ENCODE data around the gene DERL3.
"Not testable (repeated sequence)": the region's sequence is repeated elsewhere in the genome, so short reads cannot be mapped to it uniquely, and the experiment has no call there.

The DERL3 gene

DNA sequence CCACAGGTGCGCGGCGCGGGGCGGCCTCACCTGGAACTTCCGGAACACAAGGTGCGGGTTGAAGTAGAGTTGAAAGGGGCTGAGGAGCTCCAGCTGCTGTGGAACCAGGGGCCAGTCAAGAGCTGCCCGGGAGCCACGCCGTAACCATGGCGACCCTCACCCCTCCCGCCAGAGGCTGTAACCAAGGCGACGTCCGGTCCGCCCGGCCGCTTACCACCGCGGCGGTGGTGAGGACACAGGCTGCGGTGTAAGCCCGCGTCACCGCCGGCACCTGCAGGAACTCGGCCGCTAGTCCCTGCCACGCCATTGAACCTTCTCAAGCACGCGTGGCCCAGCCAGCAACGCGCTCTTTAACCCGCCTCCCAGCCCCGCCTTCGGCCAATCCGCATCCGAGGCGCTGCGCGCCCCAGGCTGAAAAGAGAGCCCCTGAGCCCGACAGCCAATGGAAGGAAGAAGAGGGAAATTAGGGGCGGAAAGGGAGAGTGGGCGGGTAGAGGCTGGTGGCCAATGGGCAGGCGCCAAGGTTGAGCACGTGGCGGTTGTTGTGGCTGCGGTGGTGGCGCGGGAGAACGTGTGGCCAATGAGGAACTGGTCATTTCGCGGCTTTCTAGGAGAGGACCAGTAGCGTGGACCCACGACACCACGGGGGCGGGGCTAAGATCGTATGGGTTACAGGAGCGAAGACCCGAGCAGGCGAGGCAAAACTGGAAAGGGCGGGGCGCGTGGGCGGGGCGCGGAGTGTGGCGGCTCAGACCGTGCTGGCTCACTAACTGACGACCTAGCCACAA lies at the start of gene DERL3:
Gene DERL3, minus strand, starts transcription at position 326 of the 788 bp plus-strand sequence. Its CDS starts 19 bp downstream, at position 307.
- in situ Hi-C loops (cut with MboI; ENCODE audit: low sequenced_read_pairs) = no loop called here

DNA sequence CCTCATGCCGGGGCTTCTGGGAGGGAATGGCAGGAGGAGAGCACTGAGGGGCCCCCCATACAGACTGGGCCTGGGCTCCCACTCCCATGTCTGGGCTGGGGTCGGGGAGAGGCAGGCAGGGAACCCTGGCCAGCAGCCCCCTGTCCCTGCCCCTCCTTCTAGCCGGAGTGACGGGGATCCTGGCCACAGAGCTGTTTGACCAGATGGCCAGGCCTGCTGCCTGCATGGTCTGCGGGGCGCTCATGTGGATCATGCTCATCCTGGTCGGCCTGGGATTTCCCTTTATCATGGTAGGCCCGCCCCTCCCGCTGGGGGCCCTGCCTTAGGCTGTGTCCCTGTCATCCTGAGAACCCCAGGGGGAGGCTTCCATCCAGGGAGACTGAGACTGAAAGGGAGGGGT lies 45.3 kb upstream of the DERL3 start:
- in situ Hi-C loops (cut with MboI; ENCODE audit: low sequenced_read_pairs) = no loop called here

DNA sequence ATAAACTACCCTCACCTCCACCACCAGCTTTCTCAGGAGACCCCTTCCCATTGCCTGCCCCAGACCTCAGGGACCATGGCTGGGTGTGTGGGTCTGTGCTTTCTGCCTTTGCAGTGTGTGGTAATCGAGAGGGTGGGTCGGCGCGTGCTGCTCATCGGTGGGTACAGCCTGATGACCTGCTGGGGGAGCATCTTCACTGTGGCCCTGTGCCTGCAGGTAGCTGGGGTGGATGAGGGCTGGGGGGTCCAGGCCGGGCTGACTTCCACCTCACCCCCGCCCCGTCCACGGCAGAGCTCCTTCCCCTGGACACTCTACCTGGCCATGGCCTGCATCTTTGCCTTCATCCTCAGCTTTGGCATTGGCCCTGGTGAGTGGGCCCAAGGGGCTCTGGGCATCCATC lies 44.9 kb upstream of the DERL3 start:
- in situ Hi-C loops (cut with MboI; ENCODE audit: low sequenced_read_pairs) = no loop called here

DNA sequence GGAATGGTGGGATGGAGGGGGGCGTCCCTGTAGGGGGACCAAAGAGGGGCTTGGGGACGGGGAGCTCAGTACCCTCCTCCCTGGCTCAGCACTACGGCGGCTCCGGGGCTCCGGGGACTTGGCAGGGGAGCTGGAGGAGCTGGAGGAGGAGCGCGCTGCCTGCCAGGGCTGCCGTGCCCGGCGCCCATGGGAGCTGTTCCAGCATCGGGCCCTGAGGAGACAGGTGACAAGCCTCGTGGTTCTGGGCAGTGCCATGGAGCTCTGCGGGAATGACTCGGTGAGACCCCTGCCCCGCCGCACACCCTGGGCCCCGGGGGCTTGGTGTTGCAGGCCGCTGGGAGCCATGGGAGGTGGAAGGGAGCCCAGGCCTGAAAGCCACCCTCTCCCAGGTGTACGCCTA lies 43.6 kb upstream of the DERL3 start:
- in situ Hi-C loops (cut with MboI; ENCODE audit: low sequenced_read_pairs) = no loop called here

DNA sequence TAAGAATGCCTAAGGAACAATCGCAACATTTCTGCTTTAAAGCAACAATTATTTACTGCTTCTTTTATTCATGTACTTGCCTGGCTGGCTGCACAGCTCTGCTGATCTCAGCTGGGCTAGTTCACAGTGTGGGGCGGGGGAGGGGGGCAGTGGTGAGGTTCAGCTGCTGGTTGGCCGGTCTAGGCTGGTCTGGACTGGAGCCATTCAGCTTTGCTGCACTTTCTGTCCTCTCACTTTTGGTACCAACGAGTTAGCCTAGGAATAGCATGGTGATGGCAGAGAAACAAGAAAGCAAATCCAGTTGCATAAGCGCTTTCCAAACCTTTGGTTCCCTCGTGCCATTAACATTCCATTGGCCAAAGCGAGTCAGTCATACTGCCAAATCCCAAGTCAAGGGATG lies 39.4 kb upstream of the DERL3 start:
- in situ Hi-C loops (cut with MboI; ENCODE audit: low sequenced_read_pairs) = no loop called here

DNA sequence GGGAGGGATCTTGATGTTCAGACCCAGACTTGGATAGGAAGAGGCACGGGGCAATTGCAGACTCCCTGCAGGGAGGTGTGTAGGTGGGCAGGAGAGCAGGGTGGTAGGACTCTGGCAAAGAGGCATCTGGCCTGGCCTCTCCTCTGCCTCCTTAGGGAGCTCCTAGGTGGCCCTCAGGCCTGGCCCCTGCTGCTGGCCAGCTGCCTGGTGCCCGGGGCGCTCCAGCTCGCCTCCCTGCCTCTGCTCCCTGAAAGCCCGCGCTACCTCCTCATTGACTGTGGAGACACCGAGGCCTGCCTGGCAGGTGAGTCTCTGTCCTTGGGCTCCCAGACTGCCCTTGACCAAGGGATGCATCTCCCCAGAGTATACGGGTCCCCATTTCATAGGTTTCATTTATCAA lies 38.8 kb upstream of the DERL3 start:
- in situ Hi-C loops (cut with MboI; ENCODE audit: low sequenced_read_pairs) = no loop called here

DNA sequence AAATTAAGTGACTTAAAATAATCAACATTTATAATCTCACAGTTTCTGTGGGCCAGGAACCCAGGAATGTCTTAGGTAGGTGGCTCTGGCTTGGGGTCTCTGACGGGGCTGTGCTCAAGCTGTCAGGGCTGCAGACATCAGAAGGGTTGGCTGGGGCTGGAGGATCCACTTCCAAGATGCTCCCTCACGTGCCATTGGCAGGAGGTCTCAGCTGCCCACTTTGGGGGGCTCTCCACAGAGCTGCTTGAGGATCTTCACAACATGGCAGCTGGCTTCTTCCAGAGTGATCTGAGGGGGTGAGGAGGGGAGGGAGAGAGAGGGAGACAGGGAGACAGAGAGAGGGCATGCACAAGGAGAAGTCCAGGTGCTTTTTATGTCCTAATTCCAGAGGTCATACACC lies 37.0 kb upstream of the DERL3 start:
- in situ Hi-C loops (cut with MboI; ENCODE audit: low sequenced_read_pairs) = no loop called here

DNA sequence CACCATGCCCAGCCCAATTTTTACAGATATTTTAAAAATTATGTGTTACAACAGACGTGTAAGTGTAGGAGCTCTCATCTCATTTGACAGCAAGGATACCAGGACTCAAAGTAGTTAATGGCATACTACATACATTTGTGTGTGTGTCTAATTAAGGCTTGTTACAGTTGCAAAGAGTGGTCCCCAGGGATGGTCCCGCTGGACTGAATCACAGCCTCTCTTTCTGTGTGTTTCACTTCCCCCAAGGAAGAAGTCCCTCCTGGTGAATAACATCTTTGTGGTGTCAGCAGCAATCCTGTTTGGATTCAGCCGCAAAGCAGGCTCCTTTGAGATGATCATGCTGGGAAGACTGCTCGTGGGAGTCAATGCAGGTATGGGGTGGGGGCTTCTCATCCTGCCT lies 36.1 kb upstream of the DERL3 start:
- in situ Hi-C loops (cut with MboI; ENCODE audit: low sequenced_read_pairs) = no loop called here

DNA sequence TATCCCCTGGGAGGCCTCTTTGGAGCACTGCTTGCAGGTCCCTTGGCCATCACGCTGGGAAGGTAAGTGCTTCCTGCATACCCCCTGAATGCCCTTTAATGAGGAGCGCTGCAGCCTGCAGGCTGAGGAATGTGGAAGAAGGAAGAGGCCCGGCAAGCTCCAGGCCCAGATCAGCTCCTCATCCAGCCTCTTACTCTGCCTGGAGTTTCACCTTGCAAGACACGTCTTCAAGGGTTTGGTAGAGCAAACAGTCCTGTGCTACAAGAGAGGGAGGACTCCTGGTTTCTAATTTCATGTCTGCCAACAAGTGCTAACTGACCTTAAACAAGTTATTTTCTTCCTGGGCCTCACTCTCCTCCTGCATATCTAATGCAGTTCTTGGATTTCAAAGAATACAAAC lies 29.8 kb upstream of the DERL3 start:
- in situ Hi-C loops (cut with MboI; ENCODE audit: low sequenced_read_pairs) = no loop called here

DNA sequence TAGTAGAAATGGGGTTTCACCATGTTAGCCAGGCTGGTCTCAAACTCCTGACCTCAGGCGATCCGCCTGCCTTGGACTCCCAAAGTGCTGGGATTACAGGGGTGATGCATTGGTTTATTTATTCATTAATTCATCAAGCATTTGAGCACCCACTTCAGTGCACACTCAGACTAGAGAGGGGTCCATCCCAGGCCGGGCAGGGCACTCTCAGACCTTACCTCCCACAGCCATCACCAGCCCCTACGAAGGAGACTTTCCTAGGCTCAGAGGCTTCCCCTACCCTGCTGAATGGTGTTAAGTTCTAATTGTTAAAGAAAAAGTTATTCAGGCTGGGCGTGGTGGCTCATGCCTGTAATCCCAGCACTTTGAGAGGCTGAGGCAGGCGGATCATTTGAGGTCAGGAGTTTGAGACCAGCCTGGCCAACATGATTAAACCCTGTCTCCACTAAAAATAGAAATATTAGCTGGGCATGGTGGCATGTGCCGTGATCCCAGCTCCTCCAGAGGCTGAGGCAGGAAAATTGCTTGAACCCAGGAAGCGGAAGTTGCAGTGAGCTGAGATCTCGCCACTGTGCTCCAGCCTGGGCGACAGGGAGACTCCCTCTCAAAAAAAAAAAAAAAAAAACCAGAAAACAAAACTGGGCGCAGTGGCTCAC lies 25.8 kb upstream of the DERL3 start:
- in situ Hi-C loops (cut with MboI; ENCODE audit: low sequenced_read_pairs) = not testable (repeated sequence)

DNA sequence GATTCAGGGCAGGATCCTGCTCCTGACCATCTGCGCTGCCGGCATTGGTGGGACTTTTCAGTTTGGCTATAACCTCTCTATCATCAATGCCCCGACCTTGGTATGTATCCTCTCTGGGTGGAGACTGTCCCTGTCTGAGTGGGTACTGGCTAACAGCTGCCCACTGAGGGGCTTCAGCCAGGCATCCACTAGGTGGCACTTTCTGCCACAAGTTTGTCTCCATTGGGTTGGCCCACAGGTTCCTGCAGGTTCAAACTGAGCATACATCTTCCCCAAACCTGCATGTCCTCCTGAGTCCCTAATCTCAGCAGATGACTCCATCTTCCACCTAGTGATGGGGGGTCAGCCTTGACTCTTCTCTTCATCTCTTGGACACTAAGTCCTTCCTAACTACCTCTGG lies 23.3 kb upstream of the DERL3 start:
- in situ Hi-C loops (cut with MboI; ENCODE audit: low sequenced_read_pairs) = no loop called here

DNA sequence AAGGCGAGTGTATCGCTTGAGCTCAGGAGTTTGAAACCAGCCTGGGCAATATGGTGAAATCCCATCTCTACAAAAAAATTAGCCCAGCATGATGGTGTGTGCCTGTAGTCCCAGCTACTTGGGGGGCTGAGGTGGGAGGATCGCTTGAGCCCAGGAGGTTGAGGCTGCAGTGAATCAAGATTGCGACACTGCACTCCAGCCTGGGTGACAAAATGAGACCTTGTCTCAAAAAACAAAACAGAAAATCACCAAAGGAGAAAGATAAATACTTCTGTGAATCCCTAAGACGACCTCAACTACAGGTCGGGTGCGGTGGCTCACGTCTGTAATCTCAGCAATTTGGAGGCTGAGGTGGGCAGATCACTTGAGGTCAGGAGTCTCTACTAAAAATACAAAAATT lies 21.4 kb upstream of the DERL3 start:
- in situ Hi-C loops (cut with MboI; ENCODE audit: low sequenced_read_pairs) = not testable (repeated sequence)

DNA sequence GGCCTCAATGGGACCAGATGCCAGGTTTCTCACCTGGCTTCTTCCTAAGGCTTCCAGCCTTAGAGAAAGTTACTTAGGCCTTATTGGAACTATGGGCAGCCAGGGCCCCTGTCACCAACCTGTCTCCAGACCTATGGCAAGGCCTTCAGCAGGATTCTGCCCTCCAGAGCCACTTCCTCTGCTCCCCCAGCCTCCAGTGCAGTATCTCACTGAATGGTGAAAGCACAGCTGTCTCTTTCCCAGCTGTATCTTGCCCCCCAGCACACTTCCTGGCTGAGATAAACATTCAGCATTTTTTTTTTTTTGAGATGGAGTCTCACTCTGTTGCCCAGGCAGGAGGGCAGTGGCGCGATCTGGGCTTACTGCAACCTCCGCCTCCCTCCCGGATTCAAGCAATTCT lies 20.4 kb upstream of the DERL3 start:
- in situ Hi-C loops (cut with MboI; ENCODE audit: low sequenced_read_pairs) = no loop called here

DNA sequence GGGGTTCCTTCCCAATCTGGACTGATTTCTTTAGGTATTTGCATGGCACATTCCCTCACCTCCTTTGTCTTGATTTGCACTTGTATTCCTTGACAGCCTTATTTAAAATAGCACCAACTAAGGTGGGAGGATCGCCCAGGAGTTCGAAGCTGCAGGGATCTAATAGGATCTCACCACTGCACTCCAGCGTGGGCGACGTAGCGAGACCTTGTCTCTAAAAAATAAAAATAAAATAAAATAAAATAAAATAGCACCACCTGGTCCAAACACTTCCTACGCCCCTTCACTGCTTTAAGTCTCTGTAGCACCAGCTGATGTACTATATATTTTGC lies 19.6 kb upstream of the DERL3 start:
- in situ Hi-C loops (cut with MboI; ENCODE audit: low sequenced_read_pairs) = no loop called here

DNA sequence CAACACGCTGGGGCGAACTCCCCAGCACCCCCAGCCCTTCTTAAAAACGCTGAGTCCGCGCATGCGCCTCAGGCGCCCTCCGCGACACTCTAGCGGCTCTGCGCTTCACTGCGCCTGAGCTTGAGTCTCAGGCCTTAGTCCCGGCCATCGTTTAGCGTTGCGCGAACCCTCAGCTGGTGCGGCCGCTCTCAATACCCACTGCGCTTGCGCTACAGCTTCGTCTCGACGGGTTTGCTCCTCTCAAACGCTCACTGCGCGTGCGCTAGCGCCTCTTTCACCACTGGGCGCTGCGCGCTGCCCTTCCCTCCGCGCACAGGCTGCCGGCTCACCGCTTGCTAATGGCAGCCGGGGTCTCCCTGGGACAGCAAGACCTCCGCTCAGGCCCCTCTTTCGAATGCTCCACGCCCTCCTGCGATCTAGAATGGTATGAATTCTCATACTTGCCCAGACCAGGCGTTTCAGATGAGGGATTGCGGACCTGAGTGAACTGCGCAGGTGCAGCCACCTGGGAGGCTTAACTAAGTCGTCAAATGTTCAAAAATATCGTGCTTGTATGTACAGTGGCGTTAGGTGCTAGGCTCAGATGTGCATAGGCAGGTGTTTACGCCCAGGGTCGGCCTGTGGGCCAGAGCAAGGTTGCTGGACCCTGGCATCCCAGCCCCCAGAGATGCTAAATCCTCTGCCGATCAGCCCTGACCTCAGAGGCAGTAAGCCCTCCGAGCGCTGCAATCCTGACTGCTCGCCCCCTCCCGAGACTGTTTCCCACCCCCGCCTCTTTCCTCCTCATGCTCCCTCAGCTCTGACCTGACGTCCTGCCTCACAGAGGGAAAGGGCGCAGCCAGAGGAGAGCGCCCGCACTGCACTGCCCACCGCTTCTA lies 19.0 kb upstream of the DERL3 start, which contains the start of gene SLC2A11:
Gene SLC2A11, plus strand, starts transcription at position 270 of the 878 bp plus-strand sequence. Its CDS starts 125 bp downstream, at position 395.
- in situ Hi-C loops (cut with MboI; ENCODE audit: low sequenced_read_pairs) = no loop called here

DNA sequence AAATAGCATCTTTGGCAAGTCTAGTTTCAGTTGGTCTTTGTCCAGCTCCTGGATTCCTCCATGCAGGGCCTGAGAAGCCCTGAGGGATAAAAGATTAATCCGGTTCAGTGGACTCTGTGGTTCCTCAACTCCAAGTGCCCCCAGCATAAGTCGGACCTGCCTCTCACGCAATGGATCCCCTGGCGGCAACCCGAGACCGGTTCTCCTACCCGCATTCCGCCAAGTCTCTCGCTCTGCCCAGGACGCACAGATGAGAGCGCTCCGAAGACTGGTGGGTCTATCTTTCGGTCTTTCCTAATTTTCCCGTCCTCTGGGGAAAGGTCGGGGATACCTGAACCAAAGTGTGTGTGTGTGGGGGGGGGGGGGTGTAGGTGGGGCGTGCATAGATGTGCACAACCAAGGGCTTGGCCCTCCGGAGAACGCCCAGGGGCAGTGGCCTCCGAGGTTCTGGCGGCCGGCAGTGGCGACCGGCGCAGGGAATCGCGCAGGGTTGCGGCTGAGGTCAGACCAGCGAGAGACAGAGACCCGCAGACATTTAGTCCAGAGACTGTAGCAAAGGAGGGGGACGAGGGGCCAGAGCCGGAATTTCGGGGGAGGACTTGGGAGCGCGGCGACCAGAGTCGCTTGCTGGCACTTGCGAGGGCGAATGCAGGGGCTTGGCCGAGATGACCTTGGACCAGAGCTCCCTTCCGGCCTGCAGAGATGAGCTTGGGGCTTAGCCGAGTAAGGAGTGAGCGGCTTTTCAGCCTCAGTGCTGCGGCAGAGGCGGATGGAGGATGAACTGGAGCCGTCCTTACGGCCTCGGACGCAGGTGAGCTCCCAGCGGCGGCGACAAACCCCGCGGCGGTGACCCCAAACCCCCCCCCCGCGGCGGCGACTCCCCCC lies 18.2 kb upstream of the DERL3 start:
- in situ Hi-C loops (cut with MboI; ENCODE audit: low sequenced_read_pairs) = no loop called here

DNA sequence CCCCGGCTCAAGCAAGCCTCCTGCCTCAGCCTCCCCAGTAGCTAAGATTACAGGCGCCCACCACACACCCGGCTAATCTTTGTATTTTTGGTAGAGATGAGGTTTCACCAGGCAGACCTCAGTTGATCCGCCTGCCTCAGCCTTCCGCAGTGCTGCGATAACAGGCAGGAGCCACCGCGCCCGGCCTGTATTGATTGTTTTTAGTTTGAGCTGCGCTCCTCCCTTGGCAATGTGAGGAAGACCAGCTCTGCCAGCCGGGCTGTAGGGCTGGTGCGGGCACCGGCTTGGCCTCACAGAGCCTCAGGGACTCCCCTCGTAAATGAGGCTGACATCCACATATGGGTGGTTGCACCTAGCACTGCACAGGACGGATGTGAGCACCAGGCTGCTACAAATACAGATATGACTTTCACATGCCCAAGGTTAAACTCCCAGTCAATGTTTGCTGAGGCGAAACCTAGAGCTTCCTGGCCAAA lies 11.4 kb upstream of the DERL3 start:
- in situ Hi-C loops (cut with MboI; ENCODE audit: low sequenced_read_pairs) = no loop called here

DNA sequence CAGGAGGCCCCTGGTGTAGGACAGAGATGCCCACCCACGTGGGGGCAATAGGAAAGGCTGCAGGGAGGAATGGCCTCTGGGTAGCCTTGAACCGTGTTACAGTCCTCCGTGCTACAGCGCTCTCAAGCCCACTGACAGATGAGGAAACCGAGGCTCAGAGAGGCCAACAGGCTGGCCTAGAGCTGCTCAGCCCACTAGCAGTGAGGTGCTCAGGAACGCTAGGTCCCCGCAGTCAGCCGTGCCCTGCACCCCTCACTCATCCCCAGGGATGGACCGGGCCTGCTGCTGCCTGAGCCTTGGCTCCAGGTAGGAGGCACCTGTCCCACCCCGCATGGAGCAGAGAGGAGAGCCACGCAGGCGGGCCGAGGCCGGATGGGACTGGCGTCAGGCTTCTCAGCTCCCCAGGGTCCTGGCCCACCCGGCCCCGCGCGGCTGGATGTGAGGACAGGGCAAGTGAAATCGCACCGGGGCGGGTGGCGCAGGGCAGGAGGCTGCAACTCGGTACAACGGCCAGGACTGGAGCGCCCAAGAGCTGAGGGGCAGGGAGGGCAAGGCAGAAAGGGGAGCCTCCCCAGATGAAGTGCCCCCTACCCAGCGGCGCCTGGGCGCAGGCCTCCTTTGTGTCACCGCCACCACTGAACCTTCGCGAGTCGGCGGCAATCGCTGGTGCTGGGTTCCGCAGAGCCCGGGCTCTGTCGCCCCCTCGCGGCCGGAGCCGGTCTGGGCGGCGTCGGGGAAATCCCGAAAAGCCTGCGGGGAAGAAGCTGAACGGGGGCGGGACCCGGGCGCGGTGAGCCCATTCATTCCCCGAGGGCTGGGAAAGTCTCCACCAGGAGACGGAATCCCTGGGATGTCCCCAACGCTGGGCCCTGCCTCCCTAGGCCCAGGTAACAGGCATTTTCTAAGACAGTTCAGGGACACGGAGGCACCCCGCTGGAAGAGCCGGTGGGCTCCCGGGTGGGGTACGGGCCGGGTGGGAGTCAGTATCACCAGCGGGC lies 10.5 kb upstream of the DERL3 start:
- in situ Hi-C loops (cut with MboI; ENCODE audit: low sequenced_read_pairs) = no loop called here
